Stimulated activated CD8-positive, alpha-beta memory T cell treated with anti-CD3 and anti-CD28 coated beads, Interleukin-7, amount 100 ng/mL, for 24 hours (primary cell): ENCODE measurements around the gene DUSP11.
A peak's percentile ranks its signal among the peaks of the same experiment; 100 is the strongest.
"Not testable (repeated sequence)": the region's sequence is repeated elsewhere in the genome, so short reads cannot be mapped to it uniquely, and the experiment has no call there.

ENCODE experiments used
- DNase-seq: peaks from one replicate; pipeline ENCODE4 v3.0.0-alpha.2; 2020; ENCODE audit warnings: low read depth

Gene DUSP11

GRCh38 chr2:73779467-73780236, at the start of gene DUSP11:
TSS of gene DUSP11 (minus strand) at chr2:73780103. CDS start at chr2:73779974, 129 bp downstream.
- DNase-seq: peak; percentile 97

DNA sequence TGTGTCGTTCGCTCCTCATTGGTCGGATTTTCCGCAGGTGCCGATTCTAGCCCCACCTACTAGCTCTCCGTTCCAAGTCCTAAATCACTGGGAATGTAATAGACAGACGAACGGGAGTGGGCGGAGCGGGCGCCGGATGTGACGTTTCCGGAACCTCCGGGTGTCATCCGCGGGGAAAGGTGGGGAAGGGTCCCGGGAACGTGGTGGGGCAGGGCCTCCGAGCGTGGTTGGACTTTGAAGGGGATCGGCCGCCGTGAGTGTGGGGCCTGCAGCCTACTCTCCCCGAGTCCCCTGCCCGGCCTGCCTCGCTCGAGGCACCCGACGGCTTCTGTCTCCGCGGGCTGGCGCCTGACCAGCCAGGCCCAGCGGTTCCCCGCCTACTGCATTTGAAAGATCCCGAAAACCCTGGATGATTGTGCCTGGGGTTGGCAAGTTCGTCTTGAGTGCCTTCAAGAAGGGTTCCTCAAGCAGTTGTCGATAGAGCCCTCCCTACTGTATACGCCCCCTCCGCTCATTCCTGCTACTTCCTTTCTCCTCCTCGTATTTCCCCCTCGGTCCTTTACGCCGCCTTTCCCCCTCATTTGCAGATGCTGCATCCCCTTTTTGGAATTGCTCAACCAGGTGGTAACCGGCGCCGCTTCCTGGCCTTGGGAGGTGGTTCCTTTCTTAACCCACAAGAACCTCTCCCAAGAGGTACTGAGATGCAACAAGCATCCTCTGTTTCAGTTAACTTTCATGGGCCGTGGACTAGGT, 49.1 kb upstream of the DUSP11 start, which contains the start of gene STAMBP:
Gene STAMBP, plus strand, starts transcription at position 144 of the 753 bp plus-strand sequence. CDS start 1,896 bp downstream, outside the sequence.
- DNase-seq: peak; percentile 75

DNA sequence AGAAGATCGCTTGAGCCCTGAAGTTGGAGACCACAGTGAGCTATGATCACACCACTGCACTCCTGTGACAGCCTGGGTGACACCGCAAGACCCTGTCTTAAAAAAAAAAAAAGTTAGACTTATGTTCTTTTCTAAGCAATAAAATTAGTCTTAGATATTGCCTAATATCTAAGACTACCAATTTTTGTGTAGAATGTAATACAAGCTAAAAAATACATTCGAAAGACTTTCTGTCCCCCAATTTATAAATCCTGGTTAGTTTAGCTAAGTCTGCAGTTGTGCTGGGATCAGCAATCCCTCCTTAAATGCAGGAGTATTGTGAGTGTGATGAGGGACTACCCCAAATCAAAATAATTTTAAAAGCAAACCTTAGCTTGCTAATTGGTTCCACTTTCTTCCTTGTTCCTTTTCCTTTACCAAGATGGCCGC, 48.5 kb upstream of the DUSP11 start:
- DNase-seq: no peak

GRCh38 chr2:73827660-73828388, 47.9 kb upstream of the DUSP11 start:
- no peak for DNase-seq

DNA sequence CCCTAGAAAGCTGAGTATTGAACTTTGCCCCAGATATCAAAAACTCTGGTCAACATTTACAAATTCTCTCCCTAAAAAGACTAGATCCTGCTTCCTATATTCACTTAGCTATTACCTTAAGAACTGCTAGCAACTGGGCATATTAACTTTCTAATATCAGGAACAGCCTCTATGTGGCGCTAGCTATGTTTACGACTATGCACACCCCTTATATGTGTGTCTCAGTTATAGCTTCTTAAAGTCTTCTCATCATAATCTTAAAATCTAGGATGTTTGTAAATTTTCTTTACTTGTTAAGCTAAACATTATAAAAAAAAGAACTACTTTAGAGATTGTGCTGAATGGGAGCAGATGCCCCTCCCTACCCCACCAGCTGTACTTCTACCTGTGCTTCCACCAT, 47.1 kb upstream of the DUSP11 start:
- no peak for DNase-seq

DNA sequence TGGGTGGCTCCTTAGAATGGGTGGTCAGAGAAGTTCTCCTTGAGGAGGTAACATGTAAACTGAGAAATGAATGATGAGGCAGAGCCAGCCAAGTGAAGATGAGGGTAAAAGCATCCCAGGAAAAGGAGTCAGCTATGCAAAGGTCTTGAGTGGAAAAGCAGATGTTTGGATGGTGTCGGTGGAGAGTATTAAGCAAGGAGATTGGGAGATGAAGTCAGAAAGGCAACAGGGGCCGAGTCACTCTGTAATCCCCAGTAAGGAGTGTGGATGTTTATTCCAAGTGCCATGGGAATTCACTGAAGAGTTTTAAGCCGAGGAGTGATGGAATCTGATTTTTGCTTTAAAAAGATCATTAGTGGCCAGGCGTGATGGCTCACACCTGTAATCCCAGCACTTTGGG, 45.5 kb upstream of the DUSP11 start:
- no peak for DNase-seq

DNA sequence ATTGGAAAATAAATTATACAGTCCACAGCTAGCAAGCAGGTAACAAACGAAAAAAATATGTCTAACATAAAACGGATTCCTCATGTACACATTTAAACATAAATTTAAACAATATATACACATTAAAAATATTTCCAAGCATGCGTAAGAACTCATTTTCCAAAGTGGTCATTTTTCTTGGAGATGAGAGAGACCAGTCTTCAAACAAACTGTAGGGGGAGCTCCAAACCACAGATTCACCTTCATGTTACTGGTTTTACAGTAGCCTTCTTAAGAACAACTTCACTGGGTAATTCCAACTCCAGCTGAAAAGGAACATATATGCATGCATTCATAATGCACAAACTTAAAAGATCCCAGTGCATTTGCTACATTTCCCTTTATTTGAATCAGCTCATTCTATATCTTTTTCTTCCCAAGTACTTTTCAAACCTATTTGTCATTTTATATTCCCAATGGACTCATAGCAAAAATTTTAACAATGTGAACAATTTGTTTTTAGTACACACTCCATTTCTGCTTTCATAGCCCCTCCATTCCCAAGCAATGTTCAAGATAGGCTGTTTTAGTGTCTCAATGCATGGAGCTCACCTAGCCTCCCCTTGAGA, 44.1 kb upstream of the DUSP11 start:
- DNase-seq: no peak

DNA sequence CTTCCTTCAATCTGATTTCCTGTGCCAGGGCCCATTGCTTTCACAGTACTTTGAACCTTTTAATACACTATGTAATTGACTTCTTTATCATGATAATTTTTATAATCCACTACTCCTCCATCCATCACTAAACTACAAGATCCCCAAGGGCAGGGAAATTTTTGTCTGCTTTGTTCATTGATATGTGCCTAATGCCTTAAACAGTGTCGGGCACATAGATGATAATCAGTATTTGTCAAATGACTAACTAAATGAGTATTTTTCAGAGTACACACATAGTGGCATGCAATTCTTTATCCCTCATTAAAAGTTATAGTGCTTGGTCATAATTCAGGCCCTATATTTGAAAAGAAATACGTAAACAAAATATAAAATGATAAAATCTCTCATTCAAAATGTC, 43.5 kb upstream of the DUSP11 start:
- no peak for DNase-seq

DNA sequence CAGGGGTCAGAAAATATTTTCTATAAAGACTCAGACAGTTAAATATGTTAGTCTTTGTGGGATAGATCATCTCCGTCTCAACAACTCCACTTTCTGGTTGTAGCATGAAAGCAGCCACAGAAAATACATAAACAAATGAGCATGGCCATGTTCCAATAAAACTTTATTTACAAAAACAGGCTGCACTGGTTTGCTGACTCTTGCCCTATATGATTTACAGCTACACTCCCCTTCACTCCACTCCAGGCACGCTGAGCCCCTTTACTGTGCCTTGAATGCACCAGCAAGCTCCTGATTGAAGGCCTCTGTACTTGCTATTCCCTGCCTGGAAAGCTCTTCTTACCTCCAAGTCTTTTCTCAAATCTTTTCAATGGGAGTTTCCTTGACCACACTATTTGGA, 43.1 kb upstream of the DUSP11 start:
- no peak for DNase-seq

GRCh38 chr2:73822276-73822675, 42.4 kb upstream of the DUSP11 start:
- no peak for DNase-seq

GRCh38 chr2:73821669-73822068, 41.8 kb upstream of the DUSP11 start:
- DNase-seq: no peak

GRCh38 chr2:73821227-73821626, 41.3 kb upstream of the DUSP11 start:
- DNase-seq: no peak

DNA sequence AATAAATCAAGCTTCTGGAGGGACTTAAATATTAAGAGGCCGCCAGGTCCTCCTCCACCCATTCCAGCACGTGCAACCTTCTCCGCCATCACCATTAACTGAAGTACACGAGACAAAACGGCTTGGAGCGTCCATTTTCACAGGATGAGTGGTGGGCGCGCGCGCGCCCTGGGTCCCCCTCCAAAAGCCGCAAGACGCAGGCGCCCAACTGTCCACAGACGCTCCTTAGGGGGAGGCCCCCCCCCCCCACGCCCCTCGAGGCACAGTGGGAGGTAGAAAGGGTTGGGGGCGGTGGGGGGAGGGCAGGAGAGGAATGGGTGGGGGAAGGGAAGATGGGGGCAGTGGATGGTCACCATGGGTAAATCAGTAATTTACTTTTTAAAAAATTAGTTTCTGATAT, 38.4 kb upstream of the DUSP11 start:
- no peak for DNase-seq

DNA sequence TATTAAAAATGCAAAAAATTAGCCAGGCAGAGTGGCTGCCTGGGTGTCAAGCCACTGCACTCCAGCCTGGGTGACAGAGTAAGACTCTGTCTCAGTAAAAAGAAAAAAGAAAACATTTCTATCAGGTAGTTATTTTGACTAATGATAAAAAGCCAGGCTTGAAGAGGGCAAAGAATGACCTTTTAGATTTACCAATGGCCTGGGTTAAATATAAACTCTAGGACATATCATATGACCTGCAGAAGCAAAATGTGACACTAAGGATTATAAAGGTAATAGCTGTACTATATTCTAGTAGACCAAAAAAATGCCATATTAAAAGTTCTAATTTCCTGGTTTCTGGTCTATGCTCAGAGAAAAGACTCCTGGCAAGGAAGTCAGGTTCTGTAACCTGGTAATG, 32.7 kb upstream of the DUSP11 start:
- DNase-seq: no peak

- DNase-seq: no peak
These were observed 32.0 kb upstream of the DUSP11 start for GRCh38 chr2:73811878-73812277.

GRCh38 chr2:73783883-73784282, 4.0 kb upstream of the DUSP11 start, which contains the start of gene C2orf78:
TSS of gene C2orf78 (plus strand) at chr2:73784183. CDS start at chr2:73784310, 127 bp downstream.
- not testable (repeated sequence) for DNase-seq

DNA sequence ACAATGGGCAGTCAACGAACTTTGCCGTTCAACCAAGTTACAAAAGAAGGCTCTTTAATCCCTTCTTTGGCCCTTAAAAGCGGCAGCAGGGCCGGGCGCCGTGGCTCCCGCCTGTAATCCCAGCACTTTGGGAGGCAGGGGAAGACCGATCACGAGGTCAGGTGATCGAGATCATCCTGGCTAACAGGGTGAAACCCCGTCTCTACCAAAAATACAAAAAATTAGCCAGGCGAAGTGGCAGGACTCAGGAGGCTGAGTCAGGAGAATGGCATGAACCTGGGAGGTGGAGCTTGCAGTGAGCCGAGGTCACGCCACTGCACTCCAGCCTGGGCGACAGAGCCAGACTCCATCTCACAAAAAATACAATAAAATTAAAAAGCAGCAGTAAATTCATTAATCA, 3.5 kb upstream of the DUSP11 start:
- DNase-seq: not testable (repeated sequence)

DNA sequence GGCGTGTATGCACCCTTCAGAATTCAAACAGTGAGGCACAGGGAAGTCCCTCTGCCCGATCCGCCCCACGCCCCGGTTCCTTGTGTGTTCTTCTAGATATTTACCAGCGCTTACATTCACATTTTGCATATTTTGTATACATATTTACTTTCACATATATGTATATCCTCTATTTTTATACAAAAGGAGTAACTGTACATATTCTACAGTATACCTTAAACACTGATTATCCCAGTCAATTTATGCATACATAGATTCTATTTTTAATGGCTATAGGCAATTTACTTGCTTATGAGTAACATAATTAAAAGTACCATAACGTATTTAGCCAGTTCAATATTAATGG, 307 bp upstream of the DUSP11 start:
- DNase-seq: no peak

DNA sequence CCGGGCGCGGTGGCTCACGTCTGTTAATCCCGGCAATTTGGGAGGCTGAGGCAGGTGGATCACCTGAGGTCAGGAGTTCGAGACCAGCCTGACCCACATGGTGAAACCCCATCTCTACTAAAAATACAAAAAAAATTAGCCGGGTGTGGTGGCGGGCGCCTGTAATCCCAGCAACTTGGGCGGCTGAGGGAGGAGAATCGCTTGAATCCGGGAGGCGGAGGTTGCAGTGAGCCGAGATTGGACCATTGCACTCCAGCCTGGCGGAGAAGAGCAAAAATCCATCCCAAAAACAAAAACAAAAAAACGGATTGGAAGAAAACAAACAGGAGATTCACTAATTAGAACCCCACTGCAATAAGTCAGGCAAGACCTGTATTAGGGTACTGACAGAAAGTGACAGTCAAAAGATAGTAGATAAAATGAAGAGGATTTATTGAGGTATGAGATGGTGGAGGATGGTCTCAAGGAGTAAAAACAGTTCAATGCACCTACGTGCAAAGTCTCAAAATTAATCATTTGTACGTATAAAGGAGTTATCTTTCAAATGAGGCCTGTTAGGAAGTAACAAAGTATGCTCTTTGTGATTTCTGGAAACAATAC, 936 bp downstream of the DUSP11 start:
- not testable (repeated sequence) for DNase-seq

DNA sequence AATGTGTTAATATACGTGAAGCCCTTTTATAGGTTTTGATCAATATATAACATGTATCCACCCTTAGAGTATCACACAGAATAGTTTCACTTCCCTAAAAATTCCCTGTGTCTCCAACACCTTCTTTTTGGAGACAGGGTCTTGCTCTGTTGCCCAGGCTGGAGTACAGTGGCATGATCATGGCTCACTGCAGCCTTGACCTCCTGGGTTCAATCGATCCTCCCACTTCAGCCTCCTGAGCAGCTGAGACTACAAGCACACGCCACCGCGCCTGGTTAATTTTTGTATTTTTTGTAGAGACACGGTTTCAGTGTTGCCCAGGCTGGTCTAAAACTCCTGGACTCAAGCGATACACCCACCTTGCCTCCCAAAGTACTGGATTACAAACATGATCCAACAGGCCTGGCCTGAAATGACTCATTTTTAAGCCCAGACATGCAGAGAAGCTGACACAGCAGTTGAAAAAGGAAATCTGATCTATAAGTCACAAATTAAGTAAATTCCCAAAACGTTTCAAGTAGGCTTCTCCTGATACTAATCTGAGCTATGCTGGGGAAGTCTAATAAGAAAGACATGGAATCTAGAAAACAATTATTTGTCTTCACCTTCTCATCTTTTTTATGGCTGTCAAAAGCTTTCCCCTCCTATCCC, 2.9 kb downstream of the DUSP11 start:
- no peak for DNase-seq

GRCh38 chr2:73776381-73776780, 3.5 kb downstream of the DUSP11 start:
- no peak for DNase-seq
